Nephron progenitor cell (in vitro differentiated cells): Measurements from ENCODE around the gene DRAXIN.
A peak's percentile ranks its signal among the peaks of the same experiment; 100 is the strongest.
"Not testable (repeated sequence)": the region's sequence is repeated elsewhere in the genome, so short reads cannot be mapped to it uniquely, and the experiment has no call there.

Experiments
- DNase-seq: peaks from one replicate; pipeline ENCODE4 v3.0.0; 2021
- H3K27ac Mint-ChIP-seq: 2 replicates; pipeline ENCODE4 v1.8.0; 2021; ENCODE audit warnings: mild to moderate bottlenecking, moderate library complexity, mixed read lengths
- H3K27me3 Mint-ChIP-seq: 2 replicates; pipeline ENCODE4 v1.8.0; 2021; ENCODE audit warnings: mild to moderate bottlenecking, low read depth, mixed read lengths; ENCODE audit not compliant: poor library complexity
- H3K36me3 Mint-ChIP-seq: 2 replicates; pipeline ENCODE4 v1.8.0; 2021; ENCODE audit warnings: low read depth, mixed read lengths
- H3K4me1 Mint-ChIP-seq: 2 replicates; pipeline ENCODE4 v1.8.0; 2021; ENCODE audit warnings: mixed read lengths
- H3K4me3 Mint-ChIP-seq: 2 replicates; pipeline ENCODE4 v1.8.0; 2021; ENCODE audit warnings: mild to moderate bottlenecking, moderate library complexity, mixed read lengths
- H3K9me3 Mint-ChIP-seq: 2 replicates; pipeline ENCODE4 v1.8.0; 2021; ENCODE audit warnings: mild to moderate bottlenecking, moderate library complexity, mixed read lengths
- CTCF ChIP-seq: fragments of 200-600 bp; sonication (generic); IDR thresholded peaks from 2 replicates; pipeline ENCODE4 v1.5.0; 2021; ENCODE audit warnings: antibody characterized with exemption

Gene DRAXIN

GRCh38 chr1:11691302-11691914, at the start of gene DRAXIN:
DRAXIN (plus strand) TSS chr1:11691710; CDS start chr1:11706259, 14,549 bp downstream.
- peak; percentile 79 for DNase-seq
- H3K27ac Mint-ChIP-seq: peak within 1 kb of the TSS; percentile 98
- H3K36me3 Mint-ChIP-seq: no peaks in the 10 kb centered on the region
- H3K4me1 Mint-ChIP-seq: peaks cover 45% of the 10 kb centered on the region
- H3K27me3 Mint-ChIP-seq: peaks cover 42% of the 10 kb centered on the region
- no peaks in the 10 kb centered on the region for H3K9me3 Mint-ChIP-seq
- TF ChIP-seq CTCF: no peak
- peak within 1 kb of the TSS; percentile 94 for H3K4me3 Mint-ChIP-seq

GRCh38 chr1:11641776-11642305, 49.7 kb upstream of the DRAXIN start:
- TF ChIP-seq CTCF: no peak
- H3K27ac Mint-ChIP-seq: no peak overlapping the region
- no peak overlapping the region for H3K4me3 Mint-ChIP-seq
- DNase-seq: no peak
- no peaks in the 10 kb centered on the region for H3K9me3 Mint-ChIP-seq
- H3K27me3 Mint-ChIP-seq: peaks cover 49% of the 10 kb centered on the region
- H3K36me3 Mint-ChIP-seq: no peaks in the 10 kb centered on the region
- H3K4me1 Mint-ChIP-seq: no peaks in the 10 kb centered on the region

GRCh38 chr1:11642418-11643017, 49.0 kb upstream of the DRAXIN start:
- H3K9me3 Mint-ChIP-seq, H3K4me3 Mint-ChIP-seq, H3K36me3 Mint-ChIP-seq, H3K27ac Mint-ChIP-seq, H3K4me1 Mint-ChIP-seq: not testable (repeated sequence)
- peak; percentile 79 for DNase-seq
- TF ChIP-seq CTCF: peak; percentile 94
- peaks cover 49% of the 10 kb centered on the region for H3K27me3 Mint-ChIP-seq

GRCh38 chr1:11643782-11644181, 47.7 kb upstream of the DRAXIN start:
- Mint-ChIP-seq H3K27me3 (peaks cover 50% of the 10 kb centered on the region), H3K9me3 (no peaks in the 10 kb centered on the region), H3K4me1 (no peaks in the 10 kb centered on the region), H3K4me3 (no peak overlapping the region), H3K27ac (no peak overlapping the region), H3K36me3 (no peaks in the 10 kb centered on the region)
- no peak for DNase-seq
- no peak for TF ChIP-seq CTCF

- H3K4me3 Mint-ChIP-seq: no peak overlapping the region
- no peak for DNase-seq
- H3K27me3 Mint-ChIP-seq: peaks cover 52% of the 10 kb centered on the region
- TF ChIP-seq CTCF: no peak
- H3K4me1 Mint-ChIP-seq: peaks cover 5% of the 10 kb centered on the region
- H3K27ac Mint-ChIP-seq: no peak overlapping the region
- H3K9me3 Mint-ChIP-seq: no peaks in the 10 kb centered on the region
- no peaks in the 10 kb centered on the region for H3K36me3 Mint-ChIP-seq
Observed at GRCh38 chr1:11645270-11645669, 46.2 kb upstream of the DRAXIN start.
